Fibroblast of lung (primary cell): ENCODE results near the gene TSC1. TPM values are rescaled to one million over a fixed set of nuclear protein-coding genes. Genes with fewer than 3 reads are reported as not detected.
A peak's percentile ranks its signal among the peaks of the same experiment; 100 is the strongest.

Experiments
- DNase-seq, 2 donors: peaks; one replicate each; pipeline versions ENCODE4 v3.0.0 to v3.0.0-alpha.2; 2010; ENCODE audit warnings: low read depth in 2 of 2
- H2AFZ ChIP-seq: 2 replicates; pipeline ENCODE4 v1.5.1; 2012; ENCODE audit warnings: low read length, control low read depth, inconsistent platforms
- H3K27ac ChIP-seq: 2 replicates; pipeline ENCODE4 v1.5.1; 2011; ENCODE audit warnings: low read length, control low read depth; ENCODE audit not compliant: insufficient read depth
- H3K27me3 ChIP-seq: 2 replicates; pipeline ENCODE4 v1.5.1; 2011; ENCODE audit warnings: mild to moderate bottlenecking, low read length; ENCODE audit not compliant: control insufficient read depth, insufficient read depth
- H3K36me3 ChIP-seq: 2 replicates; pipeline ENCODE4 v1.5.1; 2011; ENCODE audit warnings: low read length; ENCODE audit not compliant: control insufficient read depth, insufficient read depth
- H3K4me1 ChIP-seq: 2 replicates; pipeline ENCODE4 v1.5.1; 2011; ENCODE audit warnings: low read length; ENCODE audit not compliant: control insufficient read depth, insufficient read depth; ENCODE audit errors: extremely low read depth
- H3K4me2 ChIP-seq: 2 replicates; pipeline ENCODE4 v1.5.1; 2011; ENCODE audit warnings: low read length, control low read depth; ENCODE audit not compliant: insufficient read depth; ENCODE audit errors: extremely low read depth
- H3K4me3 ChIP-seq, 4 experiments: fragments of 200-600 bp in 1 of 4; sonication (generic) in 1 of 4; replicated peaks in 1 of 4; 2 replicates each; pipeline ENCODE4 v1.5.1; 2011 to 2016; ENCODE audit warnings: low read length in 4 of 4, low read depth in 3 of 4, mild to moderate bottlenecking in 3 of 4, control low read depth in 2 of 4, inconsistent platforms in 1 of 4, mixed read lengths in 1 of 4; ENCODE audit not compliant: insufficient read depth in 1 of 4; ENCODE audit errors: control extremely low read depth in 1 of 4
- H3K79me2 ChIP-seq: 2 replicates; pipeline ENCODE4 v1.5.1; 2012; ENCODE audit warnings: mild to moderate bottlenecking, low read length, inconsistent platforms; ENCODE audit not compliant: control insufficient read depth, insufficient read depth
- H3K9ac ChIP-seq: 2 replicates; pipeline ENCODE4 v1.5.1; 2011; ENCODE audit warnings: mild to moderate bottlenecking, low read length, control low read depth; ENCODE audit not compliant: insufficient read depth
- H3K9me3 ChIP-seq: 2 replicates; pipeline ENCODE4 v1.5.1; 2012; ENCODE audit warnings: low read depth, low read length; ENCODE audit not compliant: control insufficient read depth, insufficient read depth
- H4K20me1 ChIP-seq: 2 replicates; pipeline ENCODE4 v1.5.1; 2011; ENCODE audit warnings: low read length; ENCODE audit not compliant: control insufficient read depth, insufficient read depth; ENCODE audit errors: extremely low read depth
- CTCF ChIP-seq, 2 donors: IDR thresholded peaks in 1 of 2; conservative IDR thresholded peaks in 1 of 2; 1 replicate in 1 of 2; 2 replicates in 1 of 2; pipeline ENCODE4 v1.5.1; 2011 to 2012; ENCODE audit warnings: low read length in 2 of 2, control low read depth in 1 of 2, inconsistent platforms in 1 of 2, low read depth in 1 of 2, mild to moderate bottlenecking in 1 of 2
- EZH2 ChIP-seq: IDR thresholded peaks from 2 replicates; pipeline ENCODE4 v1.5.1; 2012; ENCODE audit warnings: low read length, control low read depth, mild to moderate bottlenecking; ENCODE audit errors: missing control alignments
- polyA plus RNA-seq, 2 donors: library from polyadenylated mRNA; depleted of rRNA in 1 of 2; stranded (reverse) in 1 of 2; unstranded in 1 of 2; fragments of >200 nt; gene quantifications; 2 replicates each; pipeline ENCODE4 v1.2.1, GENCODE V29; 2011 to 2012; ENCODE audit warnings: missing spikeins in 1 of 2
- total RNA-seq: library from RNA; depleted of rRNA; stranded (reverse); fragments of >200 nt; gene quantifications from 2 replicates; pipeline ENCODE4 v1.2.1, GENCODE V29; 2014

TSC1 gene
- total and polyA plus RNA-seq, 2 donors (not counting 1 experiment from before 2014, with no cell fraction given), result 41.5 to 48.0 TPM

- TF ChIP-seq EZH2 (no peak), CTCF (conservative IDR thresholded peaks at IDR 0.05 in 1 of 2, IDR thresholded peaks at IDR 0.05 in 1 of 2; ENCODE audit: low read depth in 1 of 2, low read length in 2 of 2) (no peak)
- Histone ChIP-seq H3K9me3 (no peaks in the 10 kb centered on the region), H3K4me3 (no peak overlapping the region), H2AFZ (no peak overlapping the region), H3K9ac (no peak overlapping the region), H3K36me3 (no peaks in the 10 kb centered on the region), H3K4me1 (peaks cover 2% of the 10 kb centered on the region), H3K27ac (no peak overlapping the region), H3K27me3 (no peaks in the 10 kb centered on the region), H3K4me2 (no peak overlapping the region), H4K20me1 (no peaks in the 10 kb centered on the region), H3K79me2 (no peaks in the 10 kb centered on the region)
- DNase-seq, result no peak
These were observed 62.6 kb downstream of the TSC1 start for GRCh38 chr9:132881826-132882225.

GRCh38 chr9:132880324-132880661, 64.1 kb downstream of the TSC1 start:
- no peak overlapping the region for H3K4me2 ChIP-seq
- H3K9me3 ChIP-seq, result no peaks in the 10 kb centered on the region
- H3K4me1 ChIP-seq, result peaks cover 2% of the 10 kb centered on the region
- H3K4me3 ChIP-seq, result no peak overlapping the region
- H3K9ac ChIP-seq, result no peak overlapping the region
- no peaks in the 10 kb centered on the region for H3K27me3 ChIP-seq
- H4K20me1 ChIP-seq, result no peaks in the 10 kb centered on the region
- no peak overlapping the region for H3K27ac ChIP-seq
- TF ChIP-seq EZH2 (no peak), CTCF (conservative IDR thresholded peaks at IDR 0.05 in 1 of 2, IDR thresholded peaks at IDR 0.05 in 1 of 2; ENCODE audit: low read depth in 1 of 2, low read length in 2 of 2) (no peak)
- H3K79me2 ChIP-seq, result no peaks in the 10 kb centered on the region
- no peak overlapping the region for H2AFZ ChIP-seq
- no peaks in the 10 kb centered on the region for H3K36me3 ChIP-seq
- DNase-seq, result no peak

- H3K4me3 ChIP-seq, result peak overlapping the region in 2 of 4 experiments; percentile 83 to 84
- H3K4me2 ChIP-seq, result peak overlapping the region; percentile 95
- H3K9me3 ChIP-seq, result no peaks in the 10 kb centered on the region
- H4K20me1 ChIP-seq, result no peaks in the 10 kb centered on the region
- H3K27me3 ChIP-seq, result no peaks in the 10 kb centered on the region
- no peak for DNase-seq
- no peaks in the 10 kb centered on the region for H3K79me2 ChIP-seq
- H2AFZ ChIP-seq, result peak overlapping the region; percentile 70
- H3K36me3 ChIP-seq, result no peaks in the 10 kb centered on the region
- H3K9ac ChIP-seq, result no peak overlapping the region
- peaks cover 2% of the 10 kb centered on the region for H3K4me1 ChIP-seq
- no peak overlapping the region for H3K27ac ChIP-seq
- TF ChIP-seq EZH2, result no peak
- no peak for TF ChIP-seq CTCF (conservative IDR thresholded peaks at IDR 0.05 in 1 of 2, IDR thresholded peaks at IDR 0.05 in 1 of 2; ENCODE audit: low read depth in 1 of 2, low read length in 2 of 2)
These were observed 64.7 kb downstream of the TSC1 start for GRCh38 chr9:132879457-132880323.
